Neural cell (in vitro differentiated cells): Measurements from ENCODE around the gene SARNP.

Source experiments
- CTCF ChIP-seq: fragments of 450-650 bp; IDR thresholded peaks from 2 replicates; pipeline ENCODE4 v1.5.1; 2014; ENCODE audit warnings: antibody characterized with exemption, mild to moderate bottlenecking, moderate library complexity; ENCODE audit not compliant: poor library complexity, severe bottlenecking
- EP300 ChIP-seq: fragments of 450-650 bp; conservative IDR thresholded peaks from 2 replicates; pipeline ENCODE4 v1.6.1; 2014; ENCODE audit warnings: antibody characterized with exemption, mild to moderate bottlenecking, moderate library complexity; ENCODE audit not compliant: poor library complexity, severe bottlenecking
- EZH2 ChIP-seq: fragments of 200-600, 300-800 bp; shearing (Covaris generic), sonication (generic); IDR thresholded peaks from 2 replicates; pipeline ENCODE4 v1.6.1; 2014; ENCODE audit warnings: antibody characterized with exemption, low read length, borderline replicate concordance, mild to moderate bottlenecking; ENCODE audit not compliant: insufficient read depth, poor library complexity, severe bottlenecking
- MXI1 ChIP-seq: fragments of 450-650 bp; conservative IDR thresholded peaks from 2 replicates; pipeline ENCODE4 v1.6.1; 2014; ENCODE audit warnings: antibody characterized with exemption, mild to moderate bottlenecking; ENCODE audit not compliant: poor library complexity, severe bottlenecking
- TAF1 ChIP-seq: IDR thresholded peaks from 2 replicates; pipeline ENCODE4 v1.6.1; 2012; ENCODE audit warnings: low read depth

DNA sequence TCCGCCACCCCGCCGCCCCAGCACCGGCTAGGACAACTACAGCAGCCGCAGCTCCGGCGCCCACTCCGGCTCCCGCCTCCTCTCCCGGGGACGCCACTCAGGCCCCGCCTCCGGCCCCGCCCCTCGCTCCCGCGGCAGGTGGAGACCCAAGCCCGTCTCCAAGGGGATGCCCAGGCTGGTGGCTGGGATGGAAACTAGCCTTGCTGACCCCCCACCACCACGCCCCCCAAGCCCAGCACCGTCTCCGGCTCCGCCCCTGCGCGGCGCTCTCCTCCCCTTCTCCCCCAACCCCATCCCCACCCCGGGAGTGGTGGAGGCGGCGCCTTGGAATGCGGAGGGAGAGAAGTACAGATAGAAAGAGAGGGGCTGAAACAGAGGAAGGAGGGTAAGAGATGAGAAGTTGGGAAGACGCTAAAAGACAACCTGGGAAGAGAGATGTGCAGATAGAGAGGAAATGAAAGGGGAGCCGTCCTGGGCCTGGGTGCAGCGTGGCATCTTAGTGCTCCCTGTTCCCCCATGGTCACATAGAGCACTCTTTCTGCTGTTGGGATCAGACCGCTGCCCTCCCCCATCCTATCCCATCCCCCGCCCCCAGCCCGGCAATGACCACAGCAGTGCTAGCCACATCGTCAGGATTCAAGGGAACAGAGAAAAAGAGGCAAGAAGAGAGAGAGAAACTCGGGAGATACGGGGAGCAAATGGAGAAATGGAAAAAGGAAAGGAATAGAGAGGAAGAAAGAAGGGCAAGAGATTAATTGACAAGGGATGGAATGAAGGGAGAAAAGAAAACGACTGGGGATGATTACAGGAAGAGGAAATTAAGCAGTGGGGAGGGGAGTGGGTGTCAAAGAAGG is 109.5 kb downstream of the SARNP start, which contains the start of gene ITGA7:
- no peak for TF ChIP-seq EP300
- no peak for TF ChIP-seq CTCF
- TF ChIP-seq TAF1: no peak
- TF ChIP-seq MXI1: no peak
- no peak for TF ChIP-seq EZH2
